ENCODE data around the gene NRTN. TPM values are rescaled to one million over a fixed set of nuclear protein-coding genes. Genes with fewer than 3 reads are reported as not detected.

The NRTN gene
- total RNA-seq, 1 experiment from 2014 or later = 4.6 TPM

GRCh38 chr19:5792224-5792623, 12.6 kb upstream of the NRTN start:
- Histone ChIP-seq H3K4me2 (ENCODE audit: insufficient read depth, insufficient read length, low read length) (no peak overlapping the region), H2BK15ac (ENCODE audit: low read depth, low read length) (no peak overlapping the region), H3T11ph (ENCODE audit: low read length) (no peak overlapping the region), H3K79me1 (ENCODE audit: insufficient read depth, low read depth, low read length, poor library complexity, severe bottlenecking) (no peaks in the 10 kb centered on the region), H3K27me3 (ENCODE audit: insufficient read depth, low read length) (no peaks in the 10 kb centered on the region), H3K9ac (ENCODE audit: extremely low read depth, insufficient read length, low read length) (no peak overlapping the region), H3K56ac (ENCODE audit: insufficient read length, low read depth, low read length) (no peak overlapping the region), H3K9me3 (ENCODE audit: control insufficient read depth, low read depth, low read length) (no peaks in the 10 kb centered on the region), H2BK20ac (ENCODE audit: low read depth, low read length, poor library complexity, severe bottlenecking) (no peak overlapping the region), H2BK12ac (ENCODE audit: insufficient read length, low read depth, low read length) (no peak overlapping the region), H2AK5ac (ENCODE audit: insufficient read length, low read length) (no peak overlapping the region), H2BK5ac (ENCODE audit: insufficient read length, low read length) (no peak overlapping the region), H3K23ac (ENCODE audit: insufficient read length, low read depth, low read length) (no peak overlapping the region), H4K20me1 (ENCODE audit: control insufficient read depth, insufficient read depth, insufficient read length) (no peaks in the 10 kb centered on the region), H4K5ac (ENCODE audit: insufficient read length, low read depth, low read length) (no peak overlapping the region), H3K23me2 (ENCODE audit: insufficient read length, low read depth, low read length, poor library complexity, severe bottlenecking) (no peaks in the 10 kb centered on the region), H3K27ac (ENCODE audit: insufficient read length, low read depth, low read length) (no peak overlapping the region), H3K14ac (ENCODE audit: insufficient read depth, low read length) (no peak overlapping the region), H2BK120ac (ENCODE audit: low read depth, low read length, poor library complexity, severe bottlenecking) (no peak overlapping the region), H4K8ac (replicated peaks; ENCODE audit: insufficient read length, low read depth, low read length) (no peak overlapping the region), H3K79me2 (ENCODE audit: insufficient read depth, low read length) (no peaks in the 10 kb centered on the region), H3K18ac (ENCODE audit: insufficient read length, low read depth, low read length) (no peak overlapping the region), H4K91ac (ENCODE audit: insufficient read length, low read depth, low read length) (no peak overlapping the region), H3K4me1 (ENCODE audit: insufficient read depth, low read length) (no peaks in the 10 kb centered on the region), H3K4ac (ENCODE audit: low read depth, low read length) (no peak overlapping the region), H2AFZ (ENCODE audit: low read length) (no peak overlapping the region)
- Mint-ChIP-seq H3K4me3 (peak overlapping the region in 1 of 2 experiments; percentile 5; a peak in 1 of 5 replicates), H3K4me1 (peaks cover 0 to 8% of the 10 kb centered on the region in 2 experiments; a peak in 3 of 4 replicates), H3K36me3 (ENCODE audit: insufficient read depth in 1 of 3, low read depth in 3 of 3) (peaks cover 11 to 28% (median 23%) of the 10 kb centered on the region in 3 experiments), H3K9me3 (no peaks in the 10 kb centered on the region; a peak in 2 of 5 replicates), H3K27ac (no peak overlapping the region), H3K27me3 (ENCODE audit: low read depth) (peaks cover 2% of the 10 kb centered on the region)
- TF ChIP-seq CTCF (conservative IDR thresholded peaks at IDR 0.05) = no peak
- no CpG with 5 or more reads among the region's 18 CpGs for WGBS (ENCODE audit: extremely low coverage, insufficient read length, low lambda C conversion rate)
- no peak for DNase-seq

All from H9 (cell line).